SK-N-SH treated with all-trans-retinoic acid at 6 μM for 48 hours (cell line): ENCODE results near the gene ACTL6B.

Experiments
- ATAC-seq: fragments of 200-7000 bp; cut with Tn5 transposase; 3 replicates; pipeline ENCODE4 v1.9.1; 2020; ENCODE audit warnings: mild to moderate bottlenecking, moderate library complexity
- ARNTL ChIP-seq: fragments of 450-650 bp; formaldehyde crosslinking; IDR thresholded peaks from 2 replicates; pipeline ENCODE4 v1.5.0; 2020; ENCODE audit warnings: low read depth, mild to moderate bottlenecking, moderate library complexity, borderline replicate concordance
- BACH2 ChIP-seq: fragments of 250-450 bp; sonication (Bioruptor Pico); IDR thresholded peaks from 2 replicates; pipeline ENCODE4 v1.9.0; 2021; ENCODE audit warnings: mild to moderate bottlenecking, borderline replicate concordance
- ESRRG ChIP-seq: fragments of 250-450 bp; sonication (Bioruptor Pico); IDR thresholded peaks from 2 replicates; pipeline ENCODE4 v1.6.1; 2021; ENCODE audit warnings: mild to moderate bottlenecking
- GLIS3 ChIP-seq: fragments of 250-450 bp; sonication (Bioruptor Pico); IDR thresholded peaks from 2 replicates; pipeline ENCODE4 v1.5.0; 2020; ENCODE audit warnings: mild to moderate bottlenecking, moderate library complexity
- PPARA ChIP-seq: fragments of 250-450 bp; sonication (Bioruptor Pico); IDR thresholded peaks from 2 replicates; pipeline ENCODE4 v1.5.0; 2020; ENCODE audit warnings: mild to moderate bottlenecking, borderline replicate concordance
- RARB ChIP-seq: fragments of 250-450 bp; sonication (Bioruptor Pico); IDR thresholded peaks from 2 replicates; pipeline ENCODE4 v1.8.0; 2021; ENCODE audit warnings: mild to moderate bottlenecking, moderate library complexity
- SNAI2 ChIP-seq: fragments of 250-450 bp; sonication (Bioruptor Pico); IDR thresholded peaks from 2 replicates; pipeline ENCODE4 v1.5.0; 2020; ENCODE audit warnings: mild to moderate bottlenecking, moderate library complexity
- TCF4 ChIP-seq: fragments of 250-450 bp; sonication (Bioruptor Pico); IDR thresholded peaks from 2 replicates; pipeline ENCODE4 v1.8.0; 2021; ENCODE audit warnings: mild to moderate bottlenecking, moderate library complexity, borderline replicate concordance
- TOX ChIP-seq: fragments of 250-450 bp; sonication (Bioruptor Pico); IDR thresholded peaks from 2 replicates; pipeline ENCODE4 v1.8.0; 2021; ENCODE audit warnings: mild to moderate bottlenecking, moderate library complexity, borderline replicate concordance
- ZC3H10 ChIP-seq: fragments of 250-450 bp; sonication (Bioruptor Pico); IDR thresholded peaks from 2 replicates; pipeline ENCODE4 v1.5.1; 2021; ENCODE audit warnings: mild to moderate bottlenecking, moderate library complexity
- ZFP3 ChIP-seq: fragments of 250-450 bp; sonication (Bioruptor Pico); IDR thresholded peaks from 2 replicates; pipeline ENCODE4 v1.5.0; 2020; ENCODE audit warnings: mild to moderate bottlenecking, moderate library complexity
- ZNF70 ChIP-seq: fragments of 450-650 bp; formaldehyde crosslinking; IDR thresholded peaks from 2 replicates; pipeline ENCODE4 v1.5.0; 2020; ENCODE audit warnings: mild to moderate bottlenecking, moderate library complexity
- ZNF8 ChIP-seq: fragments of 450-650 bp; formaldehyde crosslinking; IDR thresholded peaks from 2 replicates; pipeline ENCODE4 v1.5.0; 2020; ENCODE audit warnings: mild to moderate bottlenecking, moderate library complexity
- TF ChIP-seq, protein P1 (sequence below): fragments of 250-450 bp; sonication (Bioruptor Pico); IDR thresholded peaks from 2 replicates; pipeline ENCODE4 v1.5.1; 2020; ENCODE audit warnings: low read depth, mild to moderate bottlenecking, moderate library complexity
- TF ChIP-seq, protein P2 (sequence below): fragments of 250-450 bp; sonication (Bioruptor Pico); IDR thresholded peaks from 2 replicates; pipeline ENCODE4 v1.8.0; 2021; ENCODE audit warnings: low read depth, mild to moderate bottlenecking, moderate library complexity, borderline replicate concordance
- TF ChIP-seq, protein P3 (sequence below): fragments of 250-450 bp; sonication (Bioruptor Pico); IDR thresholded peaks from 2 replicates; pipeline ENCODE4 v1.8.0; 2020; ENCODE audit warnings: mild to moderate bottlenecking, moderate library complexity, borderline replicate concordance
- TF ChIP-seq, protein P4 (sequence below): fragments of 250-450 bp; sonication (Bioruptor Pico); IDR thresholded peaks from 2 replicates; pipeline ENCODE4 v1.5.1; 2021; ENCODE audit warnings: mild to moderate bottlenecking, moderate library complexity
- TF ChIP-seq, protein P5 (sequence below): fragments of 250-450 bp; sonication (Bioruptor Pico); IDR thresholded peaks from 2 replicates; pipeline ENCODE4 v1.5.0; 2020; ENCODE audit warnings: mild to moderate bottlenecking, moderate library complexity

Gene ACTL6B

DNA sequence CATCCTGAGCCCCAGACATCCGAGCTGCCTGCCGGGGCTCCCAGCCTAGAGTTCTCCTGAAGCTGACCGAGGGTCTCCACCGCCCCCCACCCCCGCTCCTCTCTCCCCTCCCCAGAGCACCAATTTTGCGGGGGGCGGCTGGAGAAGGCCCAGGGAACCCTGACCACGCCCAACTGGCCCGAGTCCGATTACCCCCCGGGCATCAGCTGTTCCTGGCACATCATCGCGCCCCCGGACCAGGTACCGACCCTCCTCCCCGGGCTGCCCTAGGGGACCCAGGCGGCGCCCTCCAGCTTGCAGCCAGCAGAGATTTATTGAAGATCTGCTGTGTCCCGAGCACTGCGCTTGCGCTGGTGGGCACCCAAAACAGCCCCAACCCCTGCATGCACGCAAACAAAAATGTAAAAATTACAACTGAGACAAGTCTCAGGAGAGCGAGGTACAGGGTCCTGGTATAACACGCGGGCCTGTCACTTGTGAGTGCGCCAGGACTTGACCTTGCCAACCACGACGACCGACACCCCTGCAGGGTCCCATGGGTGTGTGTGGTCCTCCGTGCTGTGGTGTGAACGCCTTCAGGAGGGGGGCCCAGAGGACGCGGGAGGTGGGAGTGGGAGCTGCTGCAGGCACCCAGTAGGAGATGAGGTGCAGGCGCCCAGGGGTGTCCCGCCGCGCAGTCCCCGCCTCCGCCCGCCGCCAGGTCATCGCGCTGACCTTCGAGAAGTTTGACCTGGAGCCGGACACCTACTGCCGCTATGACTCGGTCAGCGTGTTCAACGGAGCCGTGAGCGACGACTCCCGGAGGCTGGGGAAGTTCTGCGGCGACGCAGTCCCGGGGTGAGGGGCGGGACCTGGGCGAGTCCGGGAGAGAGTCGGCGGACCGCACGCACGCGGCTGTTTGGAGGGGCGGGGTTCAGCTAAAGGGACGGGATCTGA is 51.0 kb downstream of the ACTL6B start:
- no peak for TF ChIP-seq ZFP3
- TF ChIP-seq PPARA (CRISPR knock-in tag), result no peak
- no peak for TF ChIP-seq TOX (CRISPR knock-in tag)
- TF ChIP-seq ZNF70, result no peak
- no peak for TF ChIP-seq ARNTL (CRISPR knock-in tag)
- TF ChIP-seq BACH2 (CRISPR knock-in tag), result no peak
- TF ChIP-seq, protein P1, sequence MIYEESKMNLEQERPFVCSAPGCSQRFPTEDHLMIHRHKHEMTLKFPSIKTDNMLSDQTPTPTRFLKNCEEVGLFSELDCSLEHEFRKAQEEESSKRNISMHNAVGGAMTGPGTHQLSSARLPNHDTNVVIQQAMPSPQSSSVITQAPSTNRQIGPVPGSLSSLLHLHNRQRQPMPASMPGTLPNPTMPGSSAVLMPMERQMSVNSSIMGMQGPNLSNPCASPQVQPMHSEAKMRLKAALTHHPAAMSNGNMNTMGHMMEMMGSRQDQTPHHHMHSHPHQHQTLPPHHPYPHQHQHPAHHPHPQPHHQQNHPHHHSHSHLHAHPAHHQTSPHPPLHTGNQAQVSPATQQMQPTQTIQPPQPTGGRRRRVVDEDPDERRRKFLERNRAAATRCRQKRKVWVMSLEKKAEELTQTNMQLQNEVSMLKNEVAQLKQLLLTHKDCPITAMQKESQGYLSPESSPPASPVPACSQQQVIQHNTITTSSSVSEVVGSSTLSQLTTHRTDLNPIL, result no peak
- TF ChIP-seq, protein P2, sequence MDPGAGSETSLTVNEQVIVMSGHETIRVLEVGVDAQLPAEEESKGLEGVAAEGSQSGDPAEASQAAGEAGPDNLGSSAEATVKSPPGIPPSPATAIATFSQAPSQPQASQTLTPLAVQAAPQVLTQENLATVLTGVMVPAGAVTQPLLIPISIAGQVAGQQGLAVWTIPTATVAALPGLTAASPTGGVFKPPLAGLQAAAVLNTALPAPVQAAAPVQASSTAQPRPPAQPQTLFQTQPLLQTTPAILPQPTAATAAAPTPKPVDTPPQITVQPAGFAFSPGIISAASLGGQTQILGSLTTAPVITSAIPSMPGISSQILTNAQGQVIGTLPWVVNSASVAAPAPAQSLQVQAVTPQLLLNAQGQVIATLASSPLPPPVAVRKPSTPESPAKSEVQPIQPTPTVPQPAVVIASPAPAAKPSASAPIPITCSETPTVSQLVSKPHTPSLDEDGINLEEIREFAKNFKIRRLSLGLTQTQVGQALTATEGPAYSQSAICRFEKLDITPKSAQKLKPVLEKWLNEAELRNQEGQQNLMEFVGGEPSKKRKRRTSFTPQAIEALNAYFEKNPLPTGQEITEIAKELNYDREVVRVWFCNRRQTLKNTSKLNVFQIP (CRISPR knock-in tag), result no peak
- TF ChIP-seq, protein P3, sequence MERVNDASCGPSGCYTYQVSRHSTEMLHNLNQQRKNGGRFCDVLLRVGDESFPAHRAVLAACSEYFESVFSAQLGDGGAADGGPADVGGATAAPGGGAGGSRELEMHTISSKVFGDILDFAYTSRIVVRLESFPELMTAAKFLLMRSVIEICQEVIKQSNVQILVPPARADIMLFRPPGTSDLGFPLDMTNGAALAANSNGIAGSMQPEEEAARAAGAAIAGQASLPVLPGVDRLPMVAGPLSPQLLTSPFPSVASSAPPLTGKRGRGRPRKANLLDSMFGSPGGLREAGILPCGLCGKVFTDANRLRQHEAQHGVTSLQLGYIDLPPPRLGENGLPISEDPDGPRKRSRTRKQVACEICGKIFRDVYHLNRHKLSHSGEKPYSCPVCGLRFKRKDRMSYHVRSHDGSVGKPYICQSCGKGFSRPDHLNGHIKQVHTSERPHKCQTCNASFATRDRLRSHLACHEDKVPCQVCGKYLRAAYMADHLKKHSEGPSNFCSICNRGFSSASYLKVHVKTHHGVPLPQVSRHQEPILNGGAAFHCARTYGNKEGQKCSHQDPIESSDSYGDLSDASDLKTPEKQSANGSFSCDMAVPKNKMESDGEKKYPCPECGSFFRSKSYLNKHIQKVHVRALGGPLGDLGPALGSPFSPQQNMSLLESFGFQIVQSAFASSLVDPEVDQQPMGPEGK, result no peak
- no peak for TF ChIP-seq SNAI2 (CRISPR knock-in tag)
- no peak for ATAC-seq

DNA sequence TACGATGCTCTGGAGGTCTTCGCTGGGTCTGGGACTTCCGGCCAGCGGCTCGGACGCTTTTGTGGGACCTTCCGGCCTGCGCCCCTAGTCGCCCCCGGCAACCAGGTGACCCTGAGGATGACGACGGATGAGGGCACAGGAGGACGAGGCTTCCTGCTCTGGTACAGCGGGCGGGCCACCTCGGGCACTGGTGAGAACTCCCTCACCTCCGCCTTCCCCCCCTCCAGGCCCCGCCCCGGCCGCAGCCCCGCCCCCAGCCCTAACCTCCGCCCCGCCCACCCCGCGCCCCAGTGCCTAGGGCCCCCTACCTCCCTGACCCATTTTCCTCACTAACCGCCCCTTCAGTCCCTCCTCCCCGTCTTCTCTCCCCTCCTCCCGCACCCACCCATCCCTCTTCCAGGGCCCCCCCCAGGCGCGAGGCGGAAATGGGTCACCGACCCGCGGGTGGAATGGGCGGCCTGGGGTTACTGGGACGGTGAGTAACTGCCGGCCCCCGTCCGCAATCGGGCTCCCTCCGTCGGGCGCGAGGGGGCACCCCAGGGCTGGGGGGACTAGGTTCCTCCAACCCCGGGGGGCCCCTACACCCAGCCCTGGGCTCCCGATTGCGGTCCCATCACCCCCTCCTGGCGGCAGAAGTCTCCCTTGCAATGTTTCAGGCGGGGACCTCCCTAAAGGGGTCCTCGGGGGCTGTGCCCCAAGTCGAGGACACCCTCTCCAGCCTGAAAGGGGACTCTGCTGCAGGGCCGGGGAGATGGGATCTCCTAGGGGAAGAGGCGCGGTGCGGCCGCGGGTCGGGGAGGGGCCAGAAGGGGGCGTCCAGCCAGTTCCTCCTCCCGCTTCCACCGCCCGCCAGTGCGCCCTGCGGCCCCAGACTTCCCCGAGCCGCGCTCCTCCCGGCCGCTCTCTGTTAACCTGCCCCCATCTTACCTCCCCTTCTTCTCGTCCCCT is 51.9 kb downstream of the ACTL6B start:
- ATAC-seq, result peak; percentile 42
- no peak for TF ChIP-seq PPARA (CRISPR knock-in tag)
- no peak for TF ChIP-seq RARB (CRISPR knock-in tag)
- peak; percentile 43; the same call in 1 of the 2 replicates for TF ChIP-seq ZFP3
- TF ChIP-seq, protein P3, result peak; percentile 95; the same call in 1 of the 2 replicates
- no peak for TF ChIP-seq ZC3H10 (CRISPR knock-in tag)

DNA sequence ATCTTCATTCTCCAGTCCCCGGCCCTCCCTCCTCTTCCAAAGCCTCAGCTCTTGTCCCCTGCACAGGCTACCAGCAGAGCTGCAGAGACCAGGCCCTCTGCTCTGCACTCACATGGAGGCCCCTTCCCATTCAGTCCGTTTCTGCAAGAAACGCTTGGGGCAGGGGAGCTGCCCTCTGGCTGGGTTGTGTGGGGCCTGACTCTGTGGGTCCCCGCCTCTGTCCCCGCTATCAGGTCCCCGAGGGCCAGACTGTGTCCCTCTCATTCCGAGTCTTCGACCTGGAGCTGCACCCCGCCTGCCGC is 52.6 kb downstream of the ACTL6B start:
- TF ChIP-seq ZFP3 (0 out of 2 replicates have a peak, but pooled peaks have one; percentile 27), SNAI2 (CRISPR knock-in tag) (no peak)
- peak; percentile 18 for ATAC-seq

DNA sequence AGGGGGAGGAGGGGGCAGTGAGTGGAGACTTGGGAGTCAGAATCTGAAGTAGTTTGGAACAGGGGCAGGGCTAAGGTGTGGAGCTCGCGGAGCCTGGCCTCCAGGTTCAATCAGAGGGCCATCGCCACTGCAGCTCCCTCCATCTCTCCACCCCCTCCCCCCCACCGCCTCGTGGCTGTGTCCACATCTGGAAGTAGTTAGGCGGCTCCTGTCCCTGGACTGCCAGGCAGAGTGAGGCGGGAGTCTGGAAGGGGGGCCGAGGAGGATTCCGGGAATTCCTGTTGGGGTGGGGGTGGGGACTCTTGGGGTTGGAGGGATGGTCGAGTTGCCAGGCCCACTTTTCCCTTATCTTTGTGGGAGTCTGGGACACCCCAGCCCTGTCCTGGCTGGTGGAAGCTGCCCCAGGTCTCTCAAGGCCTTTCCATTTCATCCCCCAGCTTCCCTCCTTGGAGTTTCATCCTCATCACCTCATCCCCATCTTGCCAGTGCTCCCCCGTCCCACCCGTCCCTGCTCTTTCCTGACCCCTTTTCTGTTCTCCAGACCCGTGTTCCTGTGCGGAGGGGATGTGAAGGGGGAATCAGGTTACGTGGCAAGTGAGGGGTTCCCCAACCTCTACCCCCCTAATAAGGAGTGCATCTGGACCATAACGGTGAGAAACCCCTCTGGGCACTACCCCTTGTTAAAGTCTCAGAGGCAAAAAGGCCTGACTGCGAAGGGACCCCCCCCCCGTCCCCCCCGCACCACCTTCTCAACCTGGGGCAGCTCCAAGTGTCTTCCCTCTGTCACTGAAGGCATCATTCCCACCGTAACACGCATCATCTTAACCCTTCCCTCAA is 53.1 kb downstream of the ACTL6B start:
- peak; percentile 81 for ATAC-seq
- TF ChIP-seq, protein P4, sequence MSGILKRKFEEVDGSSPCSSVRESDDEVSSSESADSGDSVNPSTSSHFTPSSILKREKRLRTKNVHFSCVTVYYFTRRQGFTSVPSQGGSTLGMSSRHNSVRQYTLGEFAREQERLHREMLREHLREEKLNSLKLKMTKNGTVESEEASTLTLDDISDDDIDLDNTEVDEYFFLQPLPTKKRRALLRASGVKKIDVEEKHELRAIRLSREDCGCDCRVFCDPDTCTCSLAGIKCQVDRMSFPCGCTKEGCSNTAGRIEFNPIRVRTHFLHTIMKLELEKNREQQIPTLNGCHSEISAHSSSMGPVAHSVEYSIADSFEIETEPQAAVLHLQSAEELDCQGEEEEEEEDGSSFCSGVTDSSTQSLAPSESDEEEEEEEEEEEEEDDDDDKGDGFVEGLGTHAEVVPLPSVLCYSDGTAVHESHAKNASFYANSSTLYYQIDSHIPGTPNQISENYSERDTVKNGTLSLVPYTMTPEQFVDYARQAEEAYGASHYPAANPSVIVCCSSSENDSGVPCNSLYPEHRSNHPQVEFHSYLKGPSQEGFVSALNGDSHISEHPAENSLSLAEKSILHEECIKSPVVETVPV (CRISPR knock-in tag), result no peak
- TF ChIP-seq ESRRG (CRISPR knock-in tag) (no peak), TCF4 (CRISPR knock-in tag) (peak; percentile 92), BACH2 (CRISPR knock-in tag) (no peak), ZNF8 (CRISPR knock-in tag) (0 out of 2 replicates have a peak, but pooled peaks have one; percentile 1), GLIS3 (peak; percentile 16; the same call in 1 of the 2 replicates), ARNTL (CRISPR knock-in tag) (no peak)
- TF ChIP-seq, protein P3, result 0 out of 2 replicates have a peak, but pooled peaks have one; percentile 20
- TF ChIP-seq, protein P5, sequence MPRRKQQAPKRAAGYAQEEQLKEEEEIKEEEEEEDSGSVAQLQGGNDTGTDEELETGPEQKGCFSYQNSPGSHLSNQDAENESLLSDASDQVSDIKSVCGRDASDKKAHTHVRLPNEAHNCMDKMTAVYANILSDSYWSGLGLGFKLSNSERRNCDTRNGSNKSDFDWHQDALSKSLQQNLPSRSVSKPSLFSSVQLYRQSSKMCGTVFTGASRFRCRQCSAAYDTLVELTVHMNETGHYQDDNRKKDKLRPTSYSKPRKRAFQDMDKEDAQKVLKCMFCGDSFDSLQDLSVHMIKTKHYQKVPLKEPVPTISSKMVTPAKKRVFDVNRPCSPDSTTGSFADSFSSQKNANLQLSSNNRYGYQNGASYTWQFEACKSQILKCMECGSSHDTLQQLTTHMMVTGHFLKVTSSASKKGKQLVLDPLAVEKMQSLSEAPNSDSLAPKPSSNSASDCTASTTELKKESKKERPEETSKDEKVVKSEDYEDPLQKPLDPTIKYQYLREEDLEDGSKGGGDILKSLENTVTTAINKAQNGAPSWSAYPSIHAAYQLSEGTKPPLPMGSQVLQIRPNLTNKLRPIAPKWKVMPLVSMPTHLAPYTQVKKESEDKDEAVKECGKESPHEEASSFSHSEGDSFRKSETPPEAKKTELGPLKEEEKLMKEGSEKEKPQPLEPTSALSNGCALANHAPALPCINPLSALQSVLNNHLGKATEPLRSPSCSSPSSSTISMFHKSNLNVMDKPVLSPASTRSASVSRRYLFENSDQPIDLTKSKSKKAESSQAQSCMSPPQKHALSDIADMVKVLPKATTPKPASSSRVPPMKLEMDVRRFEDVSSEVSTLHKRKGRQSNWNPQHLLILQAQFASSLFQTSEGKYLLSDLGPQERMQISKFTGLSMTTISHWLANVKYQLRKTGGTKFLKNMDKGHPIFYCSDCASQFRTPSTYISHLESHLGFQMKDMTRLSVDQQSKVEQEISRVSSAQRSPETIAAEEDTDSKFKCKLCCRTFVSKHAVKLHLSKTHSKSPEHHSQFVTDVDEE (CRISPR knock-in tag), result no peak
